Esophagus muscularis mucosa (tissue), 3 donors: Measurements from ENCODE around the gene MEX3A.

ENCODE experiments used
- POLR2A ChIP-seq: fragments of 450-650 bp; IDR thresholded peaks from one replicate; pipeline ENCODE4 v1.6.1; 2017; ENCODE audit warnings: antibody characterized with exemption, moderate library complexity, mild to moderate bottlenecking, low read depth
- POLR2AphosphoS5 ChIP-seq, 2 donors: sonication (generic); formaldehyde crosslinking; IDR thresholded peaks; one replicate each; pipeline ENCODE4 v1.6.1; 2017; ENCODE audit warnings: antibody characterized with exemption in 2 of 2
- TF ChIP-seq, protein P1 (sequence below), 3 experiments: fragments of 200-600 bp in 2 of 3; fragments of 450-650 bp in 1 of 3; sonication (generic) in 2 of 3; IDR thresholded peaks; one replicate each; pipeline ENCODE4 v1.5.1; 2017 to 2019; ENCODE audit warnings: antibody characterized with exemption in 3 of 3, mild to moderate bottlenecking in 2 of 3, moderate library complexity in 1 of 3

DNA sequence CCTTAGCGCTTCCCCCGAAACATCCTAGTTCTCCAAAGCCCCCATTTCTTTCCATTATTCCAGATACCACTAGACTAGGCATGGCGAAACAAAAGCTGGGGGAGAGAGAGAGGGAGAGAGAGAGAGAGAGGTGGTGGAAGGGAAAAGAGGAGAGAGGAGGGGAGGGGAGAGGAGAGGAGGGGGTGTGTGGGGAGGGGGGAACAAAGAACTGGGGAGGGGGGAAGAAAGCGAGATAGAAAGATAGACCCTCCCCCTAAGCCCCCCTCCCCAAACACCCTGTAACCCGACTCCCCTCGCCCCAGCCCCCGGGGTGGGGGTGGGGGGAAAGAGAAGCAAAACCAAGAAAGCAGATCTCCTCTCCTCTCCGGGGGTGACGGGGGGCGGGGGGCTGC lies 352 bp downstream of the MEX3A start:
- TF ChIP-seq, protein P1, sequence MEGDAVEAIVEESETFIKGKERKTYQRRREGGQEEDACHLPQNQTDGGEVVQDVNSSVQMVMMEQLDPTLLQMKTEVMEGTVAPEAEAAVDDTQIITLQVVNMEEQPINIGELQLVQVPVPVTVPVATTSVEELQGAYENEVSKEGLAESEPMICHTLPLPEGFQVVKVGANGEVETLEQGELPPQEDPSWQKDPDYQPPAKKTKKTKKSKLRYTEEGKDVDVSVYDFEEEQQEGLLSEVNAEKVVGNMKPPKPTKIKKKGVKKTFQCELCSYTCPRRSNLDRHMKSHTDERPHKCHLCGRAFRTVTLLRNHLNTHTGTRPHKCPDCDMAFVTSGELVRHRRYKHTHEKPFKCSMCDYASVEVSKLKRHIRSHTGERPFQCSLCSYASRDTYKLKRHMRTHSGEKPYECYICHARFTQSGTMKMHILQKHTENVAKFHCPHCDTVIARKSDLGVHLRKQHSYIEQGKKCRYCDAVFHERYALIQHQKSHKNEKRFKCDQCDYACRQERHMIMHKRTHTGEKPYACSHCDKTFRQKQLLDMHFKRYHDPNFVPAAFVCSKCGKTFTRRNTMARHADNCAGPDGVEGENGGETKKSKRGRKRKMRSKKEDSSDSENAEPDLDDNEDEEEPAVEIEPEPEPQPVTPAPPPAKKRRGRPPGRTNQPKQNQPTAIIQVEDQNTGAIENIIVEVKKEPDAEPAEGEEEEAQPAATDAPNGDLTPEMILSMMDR (IDR thresholded peaks at IDR 0.05), result no peak
- no peak for TF ChIP-seq POLR2AphosphoS5 (IDR thresholded peaks at IDR 0.05)
- TF ChIP-seq POLR2A, result no peak
